ENCODE data around the gene PAPPA2.
"Not testable (repeated sequence)": the region's sequence is repeated elsewhere in the genome, so short reads cannot be mapped to it uniquely, and the experiment has no call there.

PAPPA2 gene

DNA sequence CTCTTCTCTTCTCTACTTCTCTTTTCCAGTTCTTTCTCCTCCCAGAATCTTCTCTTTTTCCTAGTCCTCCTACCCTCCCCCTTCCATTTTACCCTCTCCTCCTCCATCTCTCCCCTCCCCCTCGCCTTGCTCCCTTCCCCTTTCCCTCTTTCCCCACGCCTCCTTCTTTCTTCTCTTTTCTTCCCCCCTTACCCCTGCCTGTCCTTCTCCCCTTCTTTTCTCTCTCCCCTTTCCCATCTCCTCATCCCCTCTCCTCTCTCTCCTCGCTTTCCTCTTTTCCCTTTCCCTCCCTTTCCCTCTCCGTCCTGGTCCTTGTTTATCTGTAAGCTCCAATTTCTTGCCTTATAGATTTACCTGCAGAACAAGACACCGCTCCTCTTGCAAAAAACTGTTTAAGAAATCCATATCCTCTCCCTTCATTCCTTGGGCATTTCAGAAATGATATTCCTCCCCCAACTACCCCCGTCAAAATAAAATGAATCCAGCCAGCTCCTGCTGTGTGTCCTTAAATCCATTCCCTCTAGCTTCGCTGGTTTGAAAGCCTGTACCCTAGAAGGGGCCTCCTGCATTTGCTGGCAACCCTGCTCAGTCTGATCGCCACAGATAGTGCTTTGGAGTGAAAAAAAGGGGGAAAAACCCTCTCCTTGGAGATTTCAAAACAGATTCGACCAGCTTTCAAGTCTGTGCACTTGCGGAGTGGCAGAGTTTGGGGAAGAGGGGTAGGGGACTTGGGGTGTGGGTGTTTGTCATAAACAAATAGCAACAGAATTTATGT, 89.4 kb downstream of the PAPPA2 start:
- DNase-seq: no peak

DNA sequence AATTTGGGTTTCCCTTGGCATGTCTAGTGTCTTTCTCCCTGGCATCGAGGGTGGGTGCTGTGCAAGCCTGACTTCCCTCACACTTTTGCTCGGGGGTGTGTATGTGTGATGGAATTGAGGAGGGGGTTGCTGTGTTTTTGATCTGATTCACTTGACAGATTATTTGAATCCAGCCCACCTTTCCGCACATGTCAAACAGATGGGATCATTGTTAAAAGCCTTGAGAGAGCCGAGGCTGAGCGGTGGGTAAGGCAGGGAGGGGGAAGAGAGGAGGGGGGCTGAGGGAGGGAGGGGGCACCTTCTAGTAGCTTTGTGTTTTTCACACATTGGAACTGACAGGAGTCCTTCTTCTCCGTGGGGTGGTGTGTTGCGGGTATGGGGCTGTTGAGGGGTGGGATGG, 90.0 kb downstream of the PAPPA2 start:
- DNase-seq: no peak

GRCh38 chr1:176556288-176556687, 93.3 kb downstream of the PAPPA2 start:
- DNase-seq: no peak

DNA sequence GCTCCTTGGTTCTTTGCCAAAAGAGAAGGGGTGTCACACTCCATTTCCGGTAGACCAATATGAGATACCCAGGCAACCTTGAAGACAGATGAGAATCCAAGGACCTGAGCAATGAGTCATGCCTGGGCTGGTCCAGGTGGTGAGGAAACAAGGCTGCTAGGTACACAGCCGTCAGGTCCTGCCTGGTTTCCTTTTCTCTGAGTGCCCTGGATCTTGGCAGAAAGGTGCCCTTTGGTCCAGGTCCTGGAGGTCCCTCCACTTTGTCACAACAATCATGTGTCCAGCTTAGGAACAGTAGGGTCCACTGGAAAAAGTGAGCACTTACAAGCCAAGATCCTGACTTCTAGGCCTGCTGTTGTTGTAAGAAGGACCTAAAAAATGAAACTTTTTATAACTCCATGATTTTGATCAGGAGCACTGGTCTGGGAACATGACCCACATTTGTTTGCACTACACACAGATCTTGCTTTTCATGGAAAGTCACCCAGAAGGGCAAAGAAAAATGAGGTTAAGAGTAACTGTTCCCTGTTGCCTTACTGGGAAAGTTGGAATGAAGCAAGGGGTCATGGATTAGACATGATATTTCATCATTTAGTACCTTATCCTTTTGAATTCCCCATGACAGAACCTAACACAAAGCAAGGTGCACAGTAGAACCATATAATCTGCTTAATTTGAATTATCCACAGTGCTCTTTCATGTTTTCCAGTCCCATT, 94.7 kb downstream of the PAPPA2 start:
- DNase-seq: no peak

DNA sequence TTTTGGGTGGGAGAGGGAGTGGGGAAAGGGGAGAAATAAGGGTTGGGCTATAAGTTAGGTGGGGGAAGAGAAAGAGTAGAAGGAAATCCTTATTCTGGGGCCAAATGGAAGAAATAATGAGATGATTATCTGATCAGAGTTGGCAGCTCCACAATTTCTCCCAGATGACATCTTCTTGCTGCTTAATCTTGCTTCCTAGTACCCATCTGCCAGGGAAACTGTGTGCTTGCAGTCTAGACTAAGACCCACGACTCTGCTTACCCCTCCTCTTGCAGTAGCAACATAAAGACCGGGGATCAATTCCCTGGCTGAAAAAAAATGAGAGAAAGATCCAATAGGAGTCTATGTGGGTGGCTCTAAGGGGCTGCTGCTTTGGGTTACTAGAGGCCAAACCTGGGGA, 95.6 kb downstream of the PAPPA2 start:
- DNase-seq: no peak

DNA sequence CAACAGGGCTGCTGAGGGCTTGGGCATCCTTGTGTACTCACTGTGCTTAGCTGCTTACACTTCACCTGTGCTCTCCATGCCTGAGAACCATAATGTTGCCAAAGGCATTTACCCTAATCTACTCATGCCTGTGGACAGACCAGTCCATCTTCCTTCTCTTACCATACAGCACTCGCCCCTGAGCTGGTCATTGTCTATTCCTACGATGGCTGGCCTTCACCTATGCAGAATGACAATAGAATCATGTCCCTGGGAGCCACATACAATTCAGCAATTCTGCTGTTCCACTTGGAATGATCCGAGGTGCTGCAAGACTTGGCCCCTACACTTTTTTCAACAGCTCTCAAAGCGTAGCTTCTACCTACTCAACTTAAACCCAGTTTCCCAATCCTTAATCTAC, 96.5 kb downstream of the PAPPA2 start:
- no peak for DNase-seq

DNA sequence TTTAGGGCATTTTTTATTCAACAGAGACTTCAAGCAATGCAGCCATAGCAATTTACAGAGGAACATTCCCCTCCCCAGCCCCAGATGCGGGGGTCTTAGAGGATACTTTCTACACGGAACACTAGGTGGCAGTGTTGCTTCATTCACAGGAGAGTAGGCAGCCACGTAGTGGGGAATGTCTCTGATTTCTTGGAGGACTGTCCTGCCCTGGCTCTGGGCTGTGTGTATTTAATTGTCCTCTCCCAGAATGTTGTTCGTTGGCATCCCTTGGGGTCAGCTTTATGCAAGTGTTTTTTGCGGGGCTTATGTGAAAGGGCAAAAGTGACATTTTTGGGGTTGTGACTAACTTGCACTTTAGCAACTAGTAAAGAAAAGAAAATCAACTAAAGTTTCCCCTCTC, 96.9 kb downstream of the PAPPA2 start:
- DNase-seq: no peak

DNA sequence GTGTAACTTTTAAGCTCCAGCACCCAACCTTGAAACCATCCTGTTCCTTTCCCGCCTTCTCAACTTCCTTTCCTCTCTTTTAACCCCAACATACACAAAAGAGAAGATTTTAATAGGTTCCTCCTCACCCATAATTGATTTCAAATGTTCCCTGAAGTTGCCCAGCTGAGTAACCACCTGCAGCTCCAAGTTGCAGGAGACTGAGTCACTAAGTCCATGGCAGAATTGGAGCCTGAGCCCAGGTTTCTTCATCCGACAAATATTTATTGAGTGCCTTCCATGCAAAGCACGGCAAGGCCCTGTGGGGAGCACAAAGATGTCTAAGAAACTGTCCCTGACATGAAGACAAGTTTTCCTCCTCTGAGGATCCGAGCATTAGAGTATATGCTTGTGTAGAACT, 97.7 kb downstream of the PAPPA2 start:
- no peak for DNase-seq

DNA sequence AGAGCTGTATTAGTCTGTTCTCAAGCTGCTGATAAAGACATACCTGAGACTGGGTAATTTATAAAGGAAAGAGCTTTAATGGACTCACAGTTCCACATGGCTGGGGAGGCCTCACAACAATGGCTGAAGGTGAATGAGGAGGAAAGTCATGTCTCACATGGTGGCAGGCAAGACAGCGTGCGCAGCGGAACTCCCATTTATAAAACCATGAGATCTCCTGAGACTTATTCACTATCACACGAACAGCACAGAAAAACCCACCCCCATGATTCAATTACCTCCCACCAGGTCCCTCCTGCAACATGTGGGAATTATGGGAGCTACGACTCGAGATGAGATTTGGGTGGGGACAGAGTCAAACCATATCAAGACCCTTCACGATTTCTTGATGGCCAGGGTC, 98.8 kb downstream of the PAPPA2 start:
- not testable (repeated sequence) for DNase-seq

DNA sequence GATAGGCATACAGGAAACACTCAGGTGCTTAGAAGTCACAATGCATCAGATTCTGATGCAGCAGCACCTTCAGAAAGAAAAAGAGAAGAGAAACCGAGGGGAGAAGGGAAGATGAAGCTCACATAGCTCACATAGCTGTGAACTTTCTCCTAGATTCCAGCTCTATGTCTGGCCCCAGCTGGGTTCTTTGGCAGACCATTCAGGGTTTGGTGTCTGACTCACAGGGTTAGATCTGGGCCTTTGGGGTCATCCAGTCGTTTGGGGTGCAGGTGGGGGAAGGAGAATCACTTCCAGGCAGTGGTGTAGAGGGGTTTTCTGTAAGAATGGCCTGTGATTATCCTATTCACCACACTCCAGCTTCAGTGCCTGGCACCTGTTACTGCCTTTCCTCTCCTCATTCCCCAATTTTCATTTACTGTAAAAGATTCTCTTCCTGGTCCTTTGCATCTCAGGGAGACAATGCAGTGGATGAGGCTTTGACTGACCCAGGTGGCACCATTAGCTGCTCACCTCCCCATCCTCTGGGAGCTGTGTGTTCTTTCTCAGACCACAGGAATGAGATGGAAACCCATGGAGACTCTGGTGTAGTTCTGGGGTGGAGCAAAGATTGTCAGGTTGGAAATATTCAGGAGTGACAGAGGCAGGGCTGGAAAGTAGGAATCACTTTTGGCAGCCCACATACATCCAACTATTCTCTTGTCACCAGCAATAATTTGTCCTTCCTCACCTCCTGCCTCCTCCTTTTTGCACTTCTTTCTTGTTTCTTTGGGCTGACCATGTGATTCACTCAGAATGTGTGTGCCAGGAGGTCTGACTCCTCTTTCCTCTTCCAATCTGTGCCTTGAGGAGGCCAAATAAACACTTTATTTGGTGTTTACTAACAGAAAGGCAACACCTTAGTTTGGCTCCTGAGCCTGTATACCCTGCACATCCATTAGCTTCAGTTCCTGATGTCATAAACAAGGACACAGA, 103.3 kb downstream of the PAPPA2 start:
- DNase-seq: no peak

DNA sequence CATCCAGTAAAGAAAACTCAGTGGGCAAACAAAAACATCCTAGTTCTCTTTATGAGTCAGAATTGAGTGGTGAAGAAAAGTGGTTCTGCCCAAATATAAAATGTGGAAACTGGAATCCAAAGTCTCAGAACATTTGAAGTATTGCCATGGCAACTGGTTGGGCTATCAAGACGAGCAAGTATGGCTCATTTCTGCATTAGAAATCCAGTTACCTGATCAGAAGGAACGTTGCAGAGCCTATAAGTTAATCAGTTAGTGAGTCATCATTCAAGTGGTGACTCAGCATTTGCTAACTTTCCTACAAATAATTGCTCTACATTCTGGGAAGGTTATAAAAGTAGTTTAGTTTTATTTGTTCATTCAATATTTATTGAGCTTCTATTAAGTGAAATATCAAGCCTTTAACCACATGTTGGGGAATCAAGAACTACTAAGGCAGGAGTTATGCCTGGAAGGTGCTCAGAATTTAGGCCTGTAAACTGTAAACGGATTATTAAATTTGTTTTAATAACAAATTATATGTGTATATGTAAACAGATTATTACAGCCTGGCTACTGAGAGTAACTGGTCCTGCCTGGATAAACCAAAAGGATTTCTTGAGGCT, 104.3 kb downstream of the PAPPA2 start:
- no peak for DNase-seq

- no peak for DNase-seq
Observed at GRCh38 chr1:176568185-176568584, 105.2 kb downstream of the PAPPA2 start.

DNA sequence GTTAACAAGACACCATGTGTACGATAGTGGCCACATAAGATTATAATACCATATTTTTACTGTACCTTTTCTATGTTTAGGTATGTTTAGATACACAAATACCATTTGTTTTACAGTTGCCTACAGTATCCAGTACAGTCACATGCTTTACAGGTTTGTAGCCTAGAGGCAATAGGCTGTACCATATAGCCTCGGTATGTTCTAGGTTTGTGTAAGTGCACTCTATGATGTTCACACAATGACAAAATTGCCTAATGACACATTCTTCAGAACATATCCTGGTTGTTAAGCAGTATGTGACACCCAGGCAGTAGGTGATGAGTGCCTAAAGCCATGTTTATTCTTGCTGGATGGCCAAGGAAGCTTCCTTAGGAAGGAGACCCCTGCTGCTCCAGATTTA, 111.8 kb downstream of the PAPPA2 start:
- DNase-seq: no peak

DNA sequence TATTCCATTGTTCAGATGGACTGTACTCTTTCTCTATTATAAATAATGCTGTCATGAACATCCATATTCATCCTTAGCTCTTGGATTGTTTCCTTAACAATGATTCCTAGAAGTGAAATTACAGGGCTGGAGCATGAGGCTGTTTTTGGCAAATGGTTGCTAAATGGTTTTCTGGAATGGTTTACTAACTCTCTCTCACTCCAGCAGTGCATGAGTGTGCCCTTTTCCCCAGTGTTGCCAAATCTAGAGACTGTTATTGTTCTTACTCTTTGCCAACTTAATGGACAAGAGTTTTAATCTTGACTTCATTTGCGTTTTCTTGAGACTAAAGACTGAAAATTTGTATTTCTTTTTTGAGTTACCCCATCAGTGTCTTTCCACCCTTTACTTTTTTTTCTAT, 113.0 kb downstream of the PAPPA2 start:
- no peak for DNase-seq

- DNase-seq: no peak
Observed at GRCh38 chr1:176576670-176577069, 113.7 kb downstream of the PAPPA2 start.

DNA sequence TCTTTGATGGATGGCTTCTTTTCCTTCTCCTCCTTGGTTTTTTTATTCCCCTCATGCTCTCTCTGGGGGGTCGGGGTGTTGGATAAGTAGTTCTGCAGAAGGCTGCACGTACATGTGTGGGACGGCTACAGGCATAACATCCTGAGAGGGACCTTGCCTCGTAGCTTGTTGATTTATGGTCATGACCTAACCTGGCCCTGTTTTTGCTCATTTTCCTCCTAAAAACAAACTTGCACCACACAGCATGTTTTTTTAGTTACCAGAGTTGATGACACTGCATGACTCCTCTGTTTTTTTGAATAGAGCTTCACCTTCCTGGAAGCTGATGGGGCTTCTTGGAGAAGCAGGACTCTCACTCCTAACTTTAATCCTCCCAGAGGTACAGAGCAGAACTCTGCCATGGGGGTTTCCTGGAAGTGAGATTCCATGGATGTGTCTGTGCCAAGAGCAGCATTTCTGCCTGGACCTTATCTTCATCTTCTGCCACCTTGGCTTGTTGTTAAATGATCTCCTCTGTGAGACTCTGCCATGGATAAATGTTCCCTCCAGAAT, 114.7 kb downstream of the PAPPA2 start:
- no peak for DNase-seq

GRCh38 chr1:176579087-176579486, 116.1 kb downstream of the PAPPA2 start:
- no peak for DNase-seq

- DNase-seq: no peak
Observed at GRCh38 chr1:176595217-176595616, 132.2 kb downstream of the PAPPA2 start.

GRCh38 chr1:176601348-176601747, 138.4 kb downstream of the PAPPA2 start:
- no peak for DNase-seq

- no peak for DNase-seq
Observed at GRCh38 chr1:176602388-176603004, 139.5 kb downstream of the PAPPA2 start.

DNA sequence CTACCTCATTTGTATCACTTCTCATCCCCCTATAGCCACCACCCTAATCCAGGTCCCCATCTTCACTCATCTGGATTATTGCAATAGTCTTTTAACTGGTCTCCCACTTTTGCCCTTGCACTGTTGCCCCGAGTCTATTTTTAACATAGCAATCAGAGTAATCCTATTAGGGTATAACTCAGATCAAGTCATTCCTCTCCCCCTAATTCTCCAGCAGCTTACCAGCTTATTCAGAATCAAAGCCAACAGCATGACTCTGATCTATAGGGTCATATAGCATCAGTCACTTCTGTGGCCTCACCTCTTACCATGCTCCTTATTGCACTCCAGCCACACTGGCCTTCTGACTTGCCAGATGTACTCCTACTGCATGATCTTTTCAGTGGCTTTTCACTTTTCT, 140.7 kb downstream of the PAPPA2 start:
- DNase-seq: no peak

DNA sequence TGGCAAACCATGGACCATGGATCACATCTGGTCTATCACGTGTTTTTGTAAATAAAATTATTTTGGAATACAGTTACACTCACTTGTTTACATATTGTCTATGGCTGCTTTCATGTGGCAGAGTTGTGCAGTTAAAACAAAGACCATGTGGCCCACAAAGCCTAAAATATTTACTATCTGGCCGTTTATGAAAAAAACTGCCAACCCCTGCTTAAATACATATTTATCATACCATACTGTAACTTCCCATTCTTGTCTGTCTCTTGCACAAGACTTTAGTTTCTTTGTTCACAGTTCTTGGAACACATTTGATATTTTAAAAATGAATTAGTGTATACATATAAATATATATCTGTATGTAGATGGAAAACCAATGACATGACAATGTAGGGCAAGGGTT, 141.5 kb downstream of the PAPPA2 start:
- DNase-seq: no peak

All from NCI-H1417 treated with DMSO at 0.1 percent for 48 hours (cell line).